Liver (tissue), 9 donors: ENCODE measurements around the gene COL21A1. TPM values are rescaled to one million over a fixed set of nuclear protein-coding genes. Genes with fewer than 3 reads are reported as not detected.

Source experiments
- DNase-seq: peaks from one replicate; pipeline ENCODE4 v3.0.0-alpha.2; 2017; ENCODE audit warnings: low spot score
- H3K27ac ChIP-seq, 2 donors: one replicate each; pipeline ENCODE4 v1.7.0; 2013; ENCODE audit warnings: inconsistent platforms in 2 of 2, low read length in 2 of 2, control low read depth in 1 of 2, low read depth in 1 of 2, mild to moderate bottlenecking in 1 of 2
- H3K27me3 ChIP-seq, 4 donors: one replicate each; pipeline versions ENCODE4 v1.6.1 to v1.7.0; 2013; ENCODE audit warnings: low read length in 3 of 4, inconsistent platforms in 1 of 4, mild to moderate bottlenecking in 1 of 4, moderate library complexity in 1 of 4; ENCODE audit not compliant: control insufficient read depth in 4 of 4, insufficient read depth in 4 of 4
- H3K36me3 ChIP-seq, 4 donors: one replicate each; pipeline versions ENCODE4 v1.6.1 to v1.7.0; 2013; ENCODE audit warnings: low read length in 3 of 4, mild to moderate bottlenecking in 3 of 4, low read depth in 1 of 4, moderate library complexity in 1 of 4; ENCODE audit not compliant: control insufficient read depth in 4 of 4, insufficient read depth in 3 of 4
- H3K4me1 ChIP-seq, 4 donors: one replicate each; pipeline versions ENCODE4 v1.6.1 to v1.7.0; 2013; ENCODE audit warnings: low read length in 3 of 4, mild to moderate bottlenecking in 3 of 4, moderate library complexity in 1 of 4; ENCODE audit not compliant: control insufficient read depth in 4 of 4, insufficient read depth in 4 of 4
- H3K4me3 ChIP-seq, 3 donors: one replicate each; pipeline versions ENCODE4 v1.6.1 to v1.7.0; 2013; ENCODE audit warnings: low read length in 3 of 3, control low read depth in 1 of 3, low read depth in 1 of 3, mild to moderate bottlenecking in 1 of 3
- H3K9ac ChIP-seq, 2 donors: one replicate each; pipeline ENCODE4 v1.7.0; 2013; ENCODE audit warnings: low read length in 2 of 2, mild to moderate bottlenecking in 2 of 2, moderate library complexity in 2 of 2, control low read depth in 1 of 2, low read depth in 1 of 2
- H3K9me3 ChIP-seq, 4 donors: one replicate each; pipeline versions ENCODE4 v1.6.1 to v1.7.0; 2013; ENCODE audit warnings: low read length in 3 of 4; ENCODE audit not compliant: control insufficient read depth in 4 of 4
- EGR1 ChIP-seq, 2 donors: IDR thresholded peaks; 2 replicates each; pipeline ENCODE4 v1.6.1; 2016 to 2018; ENCODE audit warnings: antibody characterized with exemption in 2 of 2, low read depth in 2 of 2
- FOXA1 ChIP-seq: IDR thresholded peaks from 2 replicates; pipeline ENCODE4 v1.6.1; 2016; ENCODE audit warnings: antibody characterized with exemption
- FOXA2 ChIP-seq: IDR thresholded peaks from 2 replicates; pipeline ENCODE4 v1.6.1; 2016; ENCODE audit warnings: antibody characterized with exemption
- GABPA ChIP-seq, 2 donors: IDR thresholded peaks in 1 of 2; conservative IDR thresholded peaks in 1 of 2; 2 replicates each; pipeline ENCODE4 v1.6.1; 2016; ENCODE audit warnings: antibody characterized with exemption in 2 of 2, mild to moderate bottlenecking in 1 of 2, moderate library complexity in 1 of 2
- HNF4G ChIP-seq: IDR thresholded peaks from 2 replicates; pipeline ENCODE4 v1.6.1; 2016; ENCODE audit warnings: antibody characterized with exemption
- JUND ChIP-seq, 2 donors: IDR thresholded peaks; 2 replicates each; pipeline ENCODE4 v1.6.1; 2016; ENCODE audit warnings: antibody characterized with exemption in 2 of 2
- NR2F2 ChIP-seq: IDR thresholded peaks from 2 replicates; pipeline ENCODE4 v1.6.1; 2016; ENCODE audit warnings: antibody characterized with exemption
- RAD21 ChIP-seq, 2 donors: IDR thresholded peaks; 2 replicates each; pipeline ENCODE4 v1.6.1; 2016; ENCODE audit warnings: antibody characterized with exemption in 2 of 2, mild to moderate bottlenecking in 2 of 2
- RXRA ChIP-seq, 2 donors: IDR thresholded peaks; 2 replicates each; pipeline ENCODE4 v1.6.1; 2017 to 2018; ENCODE audit warnings: antibody characterized with exemption in 2 of 2, mild to moderate bottlenecking in 1 of 2
- SP1 ChIP-seq: IDR thresholded peaks from 2 replicates; pipeline ENCODE4 v1.6.1; 2018; ENCODE audit warnings: antibody characterized with exemption, mild to moderate bottlenecking
- TAF1 ChIP-seq: conservative IDR thresholded peaks from 2 replicates; pipeline ENCODE4 v1.6.1; 2016; ENCODE audit warnings: antibody characterized with exemption, mild to moderate bottlenecking
- YY1 ChIP-seq: IDR thresholded peaks from 2 replicates; pipeline ENCODE4 v1.6.1; 2016; ENCODE audit warnings: antibody characterized with exemption, mild to moderate bottlenecking
- WGBS: extraction: QIAGEN DNeasy Blood & Tissue Kit; methylation state at CpG from one replicate; pipeline ENCODE4 v1.1.7; 2013; 5-methylcytosine and 5-hydroxymethylcytosine counted together
- polyA plus RNA-seq, 2 donors: library from polyadenylated mRNA; stranded (reverse) in 1 of 2; unstranded in 1 of 2; fragments of 200-250 nt in 1 of 2; fragments of >200 nt in 1 of 2; fragmentation: Nextera tagmentation in 1 of 2; extraction: Ambion mirVana in 1 of 2; gene quantifications; one replicate each; pipeline versions ENCODE4 v1.2.1 to v1.2.3, GENCODE V29; 2013 to 2015
- total RNA-seq, 2 donors: library from RNA; depleted of rRNA; stranded (reverse); fragments of >200 nt; gene quantifications; one replicate each; pipeline ENCODE4 v1.2.3, GENCODE V29; 2014
- TF ChIP-seq, protein P1 (sequence below): IDR thresholded peaks from 2 replicates; pipeline ENCODE4 v1.6.1; 2016; ENCODE audit warnings: antibody characterized with exemption
- TF ChIP-seq, protein P2 (sequence below): fragments of 150-350 bp; IDR thresholded peaks from 2 replicates; pipeline ENCODE4 v1.5.1; 2017; ENCODE audit warnings: improper control_type of control experiment, low read depth, low read length; ENCODE audit not compliant: missing input control
- TF ChIP-seq, protein P3 (sequence below): IDR thresholded peaks from 2 replicates; pipeline ENCODE4 v1.6.1; 2016; ENCODE audit warnings: antibody characterized with exemption
- TF ChIP-seq, protein P4 (sequence below): IDR thresholded peaks from 2 replicates; pipeline ENCODE4 v1.6.1; 2016; ENCODE audit warnings: antibody characterized with exemption
- TF ChIP-seq, protein P5 (sequence below): IDR thresholded peaks from 2 replicates; pipeline ENCODE4 v1.6.1; 2016; ENCODE audit warnings: antibody characterized with exemption, mild to moderate bottlenecking
- donor health status: healthy.
- donor health status: healthy.
- donor health status: healthy.
- donor health status: healthy.
- donor health status: healthy.

COL21A1 gene
- total and polyA plus RNA-seq, 4 donors, result 0.48 to 1.3 (median 0.52) TPM

DNA sequence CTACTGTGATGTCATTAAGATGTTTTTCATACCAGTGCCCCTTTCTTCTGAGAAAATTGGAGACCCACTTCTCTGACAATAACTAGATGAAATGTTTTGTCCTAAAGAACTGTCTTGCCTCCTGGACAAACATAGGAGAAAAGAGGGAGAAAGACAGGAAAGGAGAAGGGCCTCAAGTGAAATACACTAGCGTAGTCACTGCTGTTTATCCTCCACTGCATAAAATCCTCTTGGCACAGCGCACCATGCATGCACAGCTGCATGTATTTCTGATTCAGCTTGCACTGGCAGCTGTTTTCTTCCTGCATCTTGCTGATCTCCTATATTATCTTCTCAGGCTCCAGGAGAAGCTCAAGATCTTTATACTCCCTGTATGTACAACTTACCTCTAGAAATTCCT lies 214.0 kb downstream of the COL21A1 start:
- no peaks in the 10 kb centered on the region for H3K4me1 ChIP-seq
- H3K4me3 ChIP-seq, result no peak overlapping the region
- TF ChIP-seq, protein P1, sequence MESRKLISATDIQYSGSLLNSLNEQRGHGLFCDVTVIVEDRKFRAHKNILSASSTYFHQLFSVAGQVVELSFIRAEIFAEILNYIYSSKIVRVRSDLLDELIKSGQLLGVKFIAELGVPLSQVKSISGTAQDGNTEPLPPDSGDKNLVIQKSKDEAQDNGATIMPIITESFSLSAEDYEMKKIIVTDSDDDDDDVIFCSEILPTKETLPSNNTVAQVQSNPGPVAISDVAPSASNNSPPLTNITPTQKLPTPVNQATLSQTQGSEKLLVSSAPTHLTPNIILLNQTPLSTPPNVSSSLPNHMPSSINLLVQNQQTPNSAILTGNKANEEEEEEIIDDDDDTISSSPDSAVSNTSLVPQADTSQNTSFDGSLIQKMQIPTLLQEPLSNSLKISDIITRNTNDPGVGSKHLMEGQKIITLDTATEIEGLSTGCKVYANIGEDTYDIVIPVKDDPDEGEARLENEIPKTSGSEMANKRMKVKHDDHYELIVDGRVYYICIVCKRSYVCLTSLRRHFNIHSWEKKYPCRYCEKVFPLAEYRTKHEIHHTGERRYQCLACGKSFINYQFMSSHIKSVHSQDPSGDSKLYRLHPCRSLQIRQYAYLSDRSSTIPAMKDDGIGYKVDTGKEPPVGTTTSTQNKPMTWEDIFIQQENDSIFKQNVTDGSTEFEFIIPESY, result no peak
- TF ChIP-seq RAD21 (IDR thresholded peaks at IDR 0.05) (no peak), YY1 (no peak), JUND (IDR thresholded peaks at IDR 0.05) (no peak), TAF1 (no peak), FOXA2 (no peak), EGR1 (IDR thresholded peaks at IDR 0.05; ENCODE audit: low read depth in 2 of 2) (no peak), SP1 (no peak), RXRA (IDR thresholded peaks at IDR 0.05) (no peak), GABPA (IDR thresholded peaks at IDR 0.05 in 1 of 2, conservative IDR thresholded peaks at IDR 0.05 in 1 of 2) (no peak), FOXA1 (no peak), NR2F2 (no peak)
- TF ChIP-seq, protein P2, sequence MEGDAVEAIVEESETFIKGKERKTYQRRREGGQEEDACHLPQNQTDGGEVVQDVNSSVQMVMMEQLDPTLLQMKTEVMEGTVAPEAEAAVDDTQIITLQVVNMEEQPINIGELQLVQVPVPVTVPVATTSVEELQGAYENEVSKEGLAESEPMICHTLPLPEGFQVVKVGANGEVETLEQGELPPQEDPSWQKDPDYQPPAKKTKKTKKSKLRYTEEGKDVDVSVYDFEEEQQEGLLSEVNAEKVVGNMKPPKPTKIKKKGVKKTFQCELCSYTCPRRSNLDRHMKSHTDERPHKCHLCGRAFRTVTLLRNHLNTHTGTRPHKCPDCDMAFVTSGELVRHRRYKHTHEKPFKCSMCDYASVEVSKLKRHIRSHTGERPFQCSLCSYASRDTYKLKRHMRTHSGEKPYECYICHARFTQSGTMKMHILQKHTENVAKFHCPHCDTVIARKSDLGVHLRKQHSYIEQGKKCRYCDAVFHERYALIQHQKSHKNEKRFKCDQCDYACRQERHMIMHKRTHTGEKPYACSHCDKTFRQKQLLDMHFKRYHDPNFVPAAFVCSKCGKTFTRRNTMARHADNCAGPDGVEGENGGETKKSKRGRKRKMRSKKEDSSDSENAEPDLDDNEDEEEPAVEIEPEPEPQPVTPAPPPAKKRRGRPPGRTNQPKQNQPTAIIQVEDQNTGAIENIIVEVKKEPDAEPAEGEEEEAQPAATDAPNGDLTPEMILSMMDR, result no peak
- TF ChIP-seq, protein P3, sequence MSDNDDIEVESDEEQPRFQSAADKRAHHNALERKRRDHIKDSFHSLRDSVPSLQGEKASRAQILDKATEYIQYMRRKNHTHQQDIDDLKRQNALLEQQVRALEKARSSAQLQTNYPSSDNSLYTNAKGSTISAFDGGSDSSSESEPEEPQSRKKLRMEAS, result no peak
- TF ChIP-seq, protein P4, sequence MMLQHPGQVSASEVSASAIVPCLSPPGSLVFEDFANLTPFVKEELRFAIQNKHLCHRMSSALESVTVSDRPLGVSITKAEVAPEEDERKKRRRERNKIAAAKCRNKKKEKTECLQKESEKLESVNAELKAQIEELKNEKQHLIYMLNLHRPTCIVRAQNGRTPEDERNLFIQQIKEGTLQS, result no peak
- TF ChIP-seq, protein P5, sequence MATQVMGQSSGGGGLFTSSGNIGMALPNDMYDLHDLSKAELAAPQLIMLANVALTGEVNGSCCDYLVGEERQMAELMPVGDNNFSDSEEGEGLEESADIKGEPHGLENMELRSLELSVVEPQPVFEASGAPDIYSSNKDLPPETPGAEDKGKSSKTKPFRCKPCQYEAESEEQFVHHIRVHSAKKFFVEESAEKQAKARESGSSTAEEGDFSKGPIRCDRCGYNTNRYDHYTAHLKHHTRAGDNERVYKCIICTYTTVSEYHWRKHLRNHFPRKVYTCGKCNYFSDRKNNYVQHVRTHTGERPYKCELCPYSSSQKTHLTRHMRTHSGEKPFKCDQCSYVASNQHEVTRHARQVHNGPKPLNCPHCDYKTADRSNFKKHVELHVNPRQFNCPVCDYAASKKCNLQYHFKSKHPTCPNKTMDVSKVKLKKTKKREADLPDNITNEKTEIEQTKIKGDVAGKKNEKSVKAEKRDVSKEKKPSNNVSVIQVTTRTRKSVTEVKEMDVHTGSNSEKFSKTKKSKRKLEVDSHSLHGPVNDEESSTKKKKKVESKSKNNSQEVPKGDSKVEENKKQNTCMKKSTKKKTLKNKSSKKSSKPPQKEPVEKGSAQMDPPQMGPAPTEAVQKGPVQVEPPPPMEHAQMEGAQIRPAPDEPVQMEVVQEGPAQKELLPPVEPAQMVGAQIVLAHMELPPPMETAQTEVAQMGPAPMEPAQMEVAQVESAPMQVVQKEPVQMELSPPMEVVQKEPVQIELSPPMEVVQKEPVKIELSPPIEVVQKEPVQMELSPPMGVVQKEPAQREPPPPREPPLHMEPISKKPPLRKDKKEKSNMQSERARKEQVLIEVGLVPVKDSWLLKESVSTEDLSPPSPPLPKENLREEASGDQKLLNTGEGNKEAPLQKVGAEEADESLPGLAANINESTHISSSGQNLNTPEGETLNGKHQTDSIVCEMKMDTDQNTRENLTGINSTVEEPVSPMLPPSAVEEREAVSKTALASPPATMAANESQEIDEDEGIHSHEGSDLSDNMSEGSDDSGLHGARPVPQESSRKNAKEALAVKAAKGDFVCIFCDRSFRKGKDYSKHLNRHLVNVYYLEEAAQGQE, result no peak
- H3K9me3 ChIP-seq, result no peaks in the 10 kb centered on the region
- no peak for DNase-seq
- no peaks in the 10 kb centered on the region for H3K36me3 ChIP-seq
- no peak overlapping the region for H3K9ac ChIP-seq
- no peak overlapping the region for H3K27ac ChIP-seq
- H3K27me3 ChIP-seq, result no peaks in the 10 kb centered on the region
- 83% methylated on average over 2 of the region's 2 CpGs for WGBS

DNA sequence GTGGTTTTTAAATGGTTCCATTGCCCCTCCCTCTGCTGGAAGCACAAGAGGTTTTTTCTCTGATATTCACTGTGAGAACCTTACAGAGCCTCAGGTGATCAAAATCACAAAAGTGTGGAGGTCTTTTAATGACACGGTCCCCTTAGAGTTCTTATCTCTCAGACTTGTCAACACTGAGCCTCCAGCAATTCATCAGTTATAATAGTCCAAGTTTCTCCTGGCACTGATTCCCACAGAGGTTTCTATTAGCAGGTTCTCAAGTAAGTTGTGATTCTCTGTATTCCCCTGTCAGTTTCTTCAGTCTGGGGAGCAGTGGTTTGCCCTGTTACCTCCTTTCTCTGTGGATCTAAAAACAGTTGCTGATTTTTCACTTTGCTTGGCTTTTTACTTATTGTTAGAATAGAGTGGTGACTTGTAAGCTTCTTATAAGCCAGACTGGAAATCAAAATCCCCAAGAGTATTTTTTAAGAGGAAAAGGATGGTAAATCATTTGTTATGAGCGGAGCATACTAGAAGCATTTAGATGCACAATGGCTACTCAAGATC lies 214.6 kb downstream of the COL21A1 start:
- TF ChIP-seq YY1, result no peak
- no peak for TF ChIP-seq SP1
- no peak for TF ChIP-seq NR2F2
- TF ChIP-seq HNF4G, result no peak
- no peak for TF ChIP-seq RXRA (IDR thresholded peaks at IDR 0.05)
- no peaks in the 10 kb centered on the region for H3K27me3 ChIP-seq
- 58% methylated on average over 2 of the region's 2 CpGs for WGBS
- no peak overlapping the region for H3K4me3 ChIP-seq
- H3K4me1 ChIP-seq, result no peaks in the 10 kb centered on the region
- DNase-seq, result no peak
- no peak overlapping the region for H3K9ac ChIP-seq
- H3K36me3 ChIP-seq, result no peaks in the 10 kb centered on the region
- no peak overlapping the region for H3K27ac ChIP-seq
- no peaks in the 10 kb centered on the region for H3K9me3 ChIP-seq
